Measurements from ENCODE around the gene PIP4K2C.

- no peak for TF ChIP-seq CTCF (IDR thresholded peaks at IDR 0.05; ENCODE audit: low read depth, low read length)
- TF ChIP-seq POLR2A (IDR thresholded peaks at IDR 0.05; ENCODE audit: extremely low read depth, insufficient read length), result no peak
These were observed 862 bp downstream of the PIP4K2C start for GRCh38 chr12:57591782-57592325.

All from NB4 (cell line).